8988T (cell line): ENCODE measurements around the gene EPN1.
"Not testable (repeated sequence)": the region's sequence is repeated elsewhere in the genome, so short reads cannot be mapped to it uniquely, and the experiment has no call there.

Source experiments
- DNase-seq: peaks from one replicate; pipeline ENCODE4 v3.0.0; 2011

Gene EPN1

DNA sequence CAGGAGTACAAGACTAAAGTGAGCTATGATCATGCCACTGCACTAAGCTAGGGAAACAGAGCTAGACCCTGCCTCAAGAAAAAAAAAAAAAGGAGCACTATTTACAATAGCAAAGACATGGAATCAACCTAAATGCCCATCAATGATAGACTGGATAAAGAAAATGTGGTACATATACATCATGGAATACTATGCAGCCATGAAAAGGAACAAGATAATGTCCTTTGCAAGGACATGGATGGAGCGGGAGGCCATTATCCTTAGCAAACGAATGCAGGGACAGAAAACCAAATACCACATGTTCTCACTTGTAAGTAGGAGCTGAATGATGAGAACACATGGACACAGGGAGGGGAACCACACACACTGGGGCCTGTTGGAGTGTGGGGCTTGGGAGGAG lies 55.4 kb downstream of the EPN1 start:
- DNase-seq, result not testable (repeated sequence)

DNA sequence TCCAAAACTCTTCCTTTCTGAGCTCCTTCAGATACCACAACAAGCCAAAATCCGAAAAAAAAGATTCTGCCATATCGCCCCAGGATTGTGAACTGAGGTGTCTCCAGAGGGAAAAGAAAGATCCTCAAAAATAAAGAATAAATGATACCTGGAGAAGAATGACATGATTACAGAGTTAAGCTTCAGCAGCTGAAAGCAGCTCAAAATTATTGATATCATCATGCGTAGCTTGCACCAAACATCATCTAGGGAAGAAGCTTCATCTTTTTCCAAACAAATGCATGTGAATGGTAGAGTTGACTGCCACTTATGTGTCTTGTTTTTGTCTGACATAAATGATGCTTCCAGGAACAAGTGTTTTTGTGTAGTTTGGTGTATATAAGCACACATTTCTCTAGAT lies 63.3 kb downstream of the EPN1 start, which contains the start of gene NLRP9:
TSS of gene NLRP9 (minus strand) at position 101 of the 400 bp plus-strand sequence. CDS start at position 73, 28 bp downstream.
- DNase-seq, result no peak

DNA sequence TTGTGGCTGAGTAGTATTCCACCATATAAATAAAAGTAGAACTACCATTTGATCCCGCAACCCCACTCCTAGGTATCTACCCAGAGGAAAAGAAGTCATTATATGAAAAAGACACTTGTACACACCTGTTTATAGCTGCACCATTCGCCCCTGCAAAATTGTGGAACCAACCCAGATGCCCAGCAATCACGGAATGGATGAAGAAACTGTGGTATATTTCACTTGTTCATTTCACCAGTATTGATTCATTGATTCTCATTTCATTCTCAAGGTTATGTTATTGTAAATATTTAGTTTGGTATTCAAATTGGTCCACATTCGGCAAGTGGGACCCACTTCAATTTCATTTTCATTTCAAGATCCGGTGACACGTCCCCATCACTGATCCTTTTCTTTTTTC lies 75.7 kb downstream of the EPN1 start:
- DNase-seq, result no peak

DNA sequence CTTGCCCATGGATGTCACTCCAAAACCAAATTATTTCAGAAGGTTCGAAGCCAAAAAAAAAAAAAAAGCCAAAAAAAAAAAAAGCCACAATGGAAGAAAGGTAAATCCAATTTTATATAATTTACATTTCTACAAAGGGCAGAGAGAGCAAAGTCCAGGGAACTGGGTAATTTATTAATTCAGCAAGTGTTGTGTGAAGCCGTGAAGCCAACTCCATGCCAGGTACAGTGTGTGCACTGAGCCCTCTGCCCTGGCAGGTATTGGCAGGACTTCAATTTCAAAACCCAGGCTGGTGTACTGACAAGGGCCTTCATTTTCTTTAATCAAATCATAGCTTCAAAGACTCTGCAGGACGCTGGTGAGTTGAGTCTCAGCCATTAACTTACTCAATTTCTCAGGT lies 78.4 kb downstream of the EPN1 start:
- no peak for DNase-seq

DNA sequence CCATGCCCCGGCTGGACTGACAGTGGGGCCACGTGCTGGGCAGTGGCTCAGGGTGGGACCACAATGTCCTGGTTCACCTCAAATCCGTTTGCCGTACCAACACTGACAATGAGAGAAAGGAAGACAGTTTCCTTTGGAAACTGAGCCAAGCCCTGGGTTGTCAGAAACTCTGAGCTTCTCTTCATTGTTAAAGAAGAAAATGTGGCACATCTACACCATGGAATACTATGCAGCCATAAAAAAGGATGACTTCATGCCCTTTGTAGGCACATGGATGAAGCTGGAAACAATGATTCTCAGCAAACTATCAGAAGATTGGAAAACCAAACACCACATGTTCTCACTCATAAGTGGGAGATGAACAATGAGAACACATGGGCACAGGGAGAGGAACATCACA lies 81.8 kb downstream of the EPN1 start:
- not testable (repeated sequence) for DNase-seq

DNA sequence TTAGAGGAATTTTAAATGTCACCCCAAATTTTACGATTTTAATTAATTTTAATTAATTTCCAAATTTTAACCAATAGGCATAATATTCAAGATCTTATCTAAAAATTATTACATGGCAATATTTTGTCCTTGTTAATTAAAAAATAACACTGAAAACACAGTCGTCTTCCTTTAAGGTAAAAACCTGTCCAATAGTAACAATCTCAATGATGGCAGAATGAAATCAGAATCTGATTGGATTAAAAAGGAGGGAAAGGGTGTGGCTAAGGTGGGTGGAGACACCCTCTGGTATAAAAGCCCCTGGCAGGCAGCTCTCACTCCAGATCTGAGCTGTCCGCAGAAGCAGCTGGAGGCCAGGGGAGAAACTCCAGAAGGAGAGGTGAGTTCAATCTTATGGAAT lies 83.8 kb downstream of the EPN1 start, which contains the start of gene RFPL4A:
TSS of gene RFPL4A (plus strand) at position 301 of the 400 bp plus-strand sequence. CDS start 2,704 bp downstream, outside the sequence.
- DNase-seq, result not testable (repeated sequence)
